ENCODE data around the gene ZFP36L2. TPM values are rescaled to one million over a fixed set of nuclear protein-coding genes. Genes with fewer than 3 reads are reported as not detected.

The ZFP36L2 gene
- total RNA-seq, 3 donors from 2014 or later = 111 to 155 (median 124) TPM

- peaks cover under 1 to 4% of the 10 kb centered on the region in 2 donors for H3K9me3 ChIP-seq
Measured at GRCh38 chr2:43180897-43181296, 45.5 kb downstream of the ZFP36L2 start.

GRCh38 chr2:43179942-43180341 lies 46.5 kb downstream of the ZFP36L2 start:
- intact Hi-C loops (cut with DNase I; ENCODE audit: low total_unique reads) = no loop called here
- Histone ChIP-seq H3K4me1 (peaks cover 4% of the 10 kb centered on the region in 2 donors), H3K9me3 (peaks cover 10 to 14% of the 10 kb centered on the region in 2 donors)

More at GRCh38 chr2:43180897-43181296, 45.5 kb downstream of the ZFP36L2 start:
- intact Hi-C loops (cut with DNase I; ENCODE audit: low total_unique reads) = no loop called here
- Histone ChIP-seq H3K4me1 (peaks cover 4% of the 10 kb centered on the region in 2 donors), H3K4me3 (no peak overlapping the region), H3K36me3 (no peaks in the 10 kb centered on the region), H3K27me3 (no peaks in the 10 kb centered on the region), H3K27ac (no peak overlapping the region)
- TF ChIP-seq POLR2AphosphoS5 (IDR thresholded peaks at IDR 0.05) = no peak
- TF ChIP-seq CTCF (IDR thresholded peaks at IDR 0.05) = no peak
- no peak for TF ChIP-seq POLR2A (IDR thresholded peaks at IDR 0.05)
- no peak for DNase-seq (ENCODE audit: low spot score in 2 of 2)

GRCh38 chr2:43178602-43179542 lies 47.5 kb downstream of the ZFP36L2 start:
- Histone ChIP-seq H3K27ac (peak overlapping the region; percentile 90 to 94), H3K36me3 (no peaks in the 10 kb centered on the region), H3K4me3 (no peak overlapping the region), H3K27me3 (no peaks in the 10 kb centered on the region), H3K9me3 (peaks cover 12 to 17% of the 10 kb centered on the region in 2 donors), H3K4me1 (peaks cover 4% of the 10 kb centered on the region in 2 donors)
- DNase-seq (ENCODE audit: low spot score in 2 of 2) = peak; percentile 69 to 70
- intact Hi-C loops (cut with DNase I; ENCODE audit: low total_unique reads) = no loop called here
- TF ChIP-seq POLR2AphosphoS5 (IDR thresholded peaks at IDR 0.05) = peak; percentile 21 to 58 (median 54)
- no peak for TF ChIP-seq POLR2A (IDR thresholded peaks at IDR 0.05)

More at GRCh38 chr2:43179942-43180341, 46.5 kb downstream of the ZFP36L2 start:
- Histone ChIP-seq H3K27ac (peak overlapping the region; percentile 90 to 94), H3K27me3 (no peaks in the 10 kb centered on the region), H3K4me3 (no peak overlapping the region), H3K36me3 (no peaks in the 10 kb centered on the region)
- TF ChIP-seq CTCF (IDR thresholded peaks at IDR 0.05) = no peak
- no peak for TF ChIP-seq POLR2A (IDR thresholded peaks at IDR 0.05)
- TF ChIP-seq POLR2AphosphoS5 (IDR thresholded peaks at IDR 0.05) = no peak
- DNase-seq (ENCODE audit: low spot score in 2 of 2) = no peak

- no peaks in the 10 kb centered on the region for H3K36me3 ChIP-seq
- TF ChIP-seq POLR2AphosphoS5 (IDR thresholded peaks at IDR 0.05) = no peak
- TF ChIP-seq POLR2A (IDR thresholded peaks at IDR 0.05) = no peak
- TF ChIP-seq CTCF (IDR thresholded peaks at IDR 0.05) = no peak
- no peaks in the 10 kb centered on the region for H3K27me3 ChIP-seq
- no peak overlapping the region for H3K4me3 ChIP-seq
- peak overlapping the region; percentile 90 to 94 for H3K27ac ChIP-seq
- intact Hi-C loops (cut with DNase I; ENCODE audit: low total_unique reads) = no loop called here
- peaks cover 4% of the 10 kb centered on the region in 2 donors for H3K4me1 ChIP-seq
- H3K9me3 ChIP-seq = peaks cover 12 to 17% of the 10 kb centered on the region in 2 donors
- DNase-seq (ENCODE audit: low spot score in 2 of 2) = no peak
Measured at GRCh38 chr2:43178055-43178598, 48.3 kb downstream of the ZFP36L2 start.

- no peak overlapping the region for H3K27ac ChIP-seq
- H3K4me3 ChIP-seq = no peak overlapping the region
- H3K9me3 ChIP-seq = peaks cover 12 to 17% of the 10 kb centered on the region in 2 donors
- intact Hi-C loops (cut with DNase I; ENCODE audit: low total_unique reads) = no loop called here
- H3K4me1 ChIP-seq = peaks cover 4% of the 10 kb centered on the region in 2 donors
- TF ChIP-seq POLR2AphosphoS5 (IDR thresholded peaks at IDR 0.05) (no peak), CTCF (IDR thresholded peaks at IDR 0.05) (no peak), POLR2A (IDR thresholded peaks at IDR 0.05) (no peak)
- H3K36me3 ChIP-seq = no peaks in the 10 kb centered on the region
- DNase-seq (ENCODE audit: low spot score in 2 of 2) = no peak
- no peaks in the 10 kb centered on the region for H3K27me3 ChIP-seq
Measured at GRCh38 chr2:43176449-43176848, 50.0 kb downstream of the ZFP36L2 start.
